Endothelial cell of umbilical vein (primary cell): ENCODE results near the gene FBLN2. TPM values are rescaled to one million over a fixed set of nuclear protein-coding genes. Genes with fewer than 3 reads are reported as not detected.

ENCODE experiments used
- BruUV-seq: library from RNA; stranded (reverse); fragments of 400-500 nt; replicated peaks from 2 replicates; lab custom pipeline; 2021; lab: Mats Ljungman, UMichigan
- CTCF ChIA-PET: fragments of 300-600, 350-600 bp; sonication (Branson Sonifier 250); formaldehyde crosslinking; loops from one replicate; lab custom pipeline; 2021; ENCODE audit warnings: antibody characterized with exemption, inconsistent platforms; lab: Charles Lee
- POLR2A ChIA-PET: fragments of 300-600, 350-600 bp; sonication (Branson Sonifier 250); formaldehyde crosslinking; loops from one replicate; lab custom pipeline; 2021; ENCODE audit warnings: antibody characterized with exemption, inconsistent platforms; lab: Charles Lee
- DNase-seq: peaks from one replicate; pipeline ENCODE4 v3.0.0-alpha.2; 2011; ENCODE audit warnings: low read depth, low spot score
- FAIRE-seq: peaks from 2 replicates; lab custom pipeline; 2011; peaks lifted over from hg19 to GRCh38; lab: Jason Lieb, UNC
- H2AFZ ChIP-seq: 2 replicates; pipeline ENCODE4 v1.6.0; 2012; ENCODE audit warnings: low read depth, low read length, control low read depth, inconsistent platforms
- H3K27ac ChIP-seq: 2 replicates; pipeline ENCODE4 v1.5.1; 2011; ENCODE audit warnings: low read depth, mild to moderate bottlenecking, control low read depth, low read length, moderate library complexity; ENCODE audit not compliant: insufficient read depth
- H3K27me3 ChIP-seq, 2 experiments: 2 replicates each; pipeline versions ENCODE4 v1.6.0 to v1.6.1; 2011; ENCODE audit warnings: low read length in 2 of 2, mixed read lengths in 1 of 2; ENCODE audit not compliant: control insufficient read depth in 2 of 2, insufficient read depth in 2 of 2
- H3K36me3 ChIP-seq, 2 experiments: 2 replicates in 1 of 2; 3 replicates in 1 of 2; pipeline ENCODE4 v1.5.1; 2011; ENCODE audit warnings: low read length in 2 of 2, mild to moderate bottlenecking in 1 of 2, moderate library complexity in 1 of 2; ENCODE audit not compliant: control insufficient read depth in 2 of 2, insufficient read depth in 2 of 2; ENCODE audit errors: extremely low read depth in 1 of 2
- H3K4me1 ChIP-seq: 3 replicates; pipeline ENCODE4 v1.5.1; 2011; ENCODE audit warnings: mild to moderate bottlenecking, low read length; ENCODE audit not compliant: control insufficient read depth, insufficient read depth; ENCODE audit errors: extremely low read depth
- H3K4me2 ChIP-seq: 2 replicates; pipeline ENCODE4 v1.6.1; 2011; ENCODE audit warnings: low read length, control low read depth, mixed read lengths; ENCODE audit not compliant: insufficient read depth
- H3K4me3 ChIP-seq, 3 experiments: fragments of 200-600 bp in 1 of 3; sonication (generic), shearing (Covaris generic) in 1 of 3; replicated peaks in 1 of 3; 2 replicates each; pipeline ENCODE4 v1.5.1; 2011 to 2016; ENCODE audit warnings: control low read depth in 3 of 3, low read length in 3 of 3, mild to moderate bottlenecking in 2 of 3, inconsistent platforms in 1 of 3, low read depth in 1 of 3, moderate library complexity in 1 of 3; ENCODE audit not compliant: insufficient read depth in 1 of 3
- H3K79me2 ChIP-seq: 2 replicates; pipeline ENCODE4 v1.6.0; 2012; ENCODE audit warnings: low read length, inconsistent platforms; ENCODE audit not compliant: control insufficient read depth, insufficient read depth
- H3K9ac ChIP-seq: replicated peaks from 2 replicates; pipeline ENCODE3; 2011; ENCODE audit warnings: low read length, control low read depth; ENCODE audit not compliant: insufficient read depth; ENCODE audit errors: extremely low read depth
- H3K9me1 ChIP-seq: replicated peaks from 3 replicates; pipeline ENCODE4 v1.6.0; 2011; ENCODE audit warnings: mild to moderate bottlenecking, low read length; ENCODE audit not compliant: control insufficient read depth, insufficient read depth; ENCODE audit errors: extremely low read depth
- H3K9me3 ChIP-seq: replicated peaks from 2 replicates; pipeline ENCODE4 v1.5.1; 2012; ENCODE audit warnings: low read length, inconsistent platforms; ENCODE audit not compliant: control insufficient read depth, insufficient read depth
- H4K20me1 ChIP-seq: replicated peaks from 2 replicates; pipeline ENCODE3; 2011; ENCODE audit warnings: mild to moderate bottlenecking, low read length; ENCODE audit not compliant: control insufficient read depth, insufficient read depth; ENCODE audit errors: extremely low read depth
- CTCF ChIP-seq, 2 donors: IDR thresholded peaks; 1 replicate in 1 of 2; 2 replicates in 1 of 2; pipeline ENCODE4 v1.5.1; 2011; ENCODE audit warnings: low read length in 2 of 2, mild to moderate bottlenecking in 2 of 2, moderate library complexity in 2 of 2, control low read depth in 1 of 2, inconsistent platforms in 1 of 2, low read depth in 1 of 2; ENCODE audit not compliant: insufficient read depth in 1 of 2; ENCODE audit errors: extremely low read depth in 1 of 2
- FOS ChIP-seq: IDR thresholded peaks from 2 replicates; pipeline ENCODE4 v1.6.1; 2011; ENCODE audit warnings: mild to moderate bottlenecking, low read length, moderate library complexity, borderline replicate concordance; ENCODE audit not compliant: insufficient read depth
- GATA2 ChIP-seq: IDR thresholded peaks from 2 replicates; pipeline ENCODE4 v1.7.0; 2011; ENCODE audit warnings: low read depth, mild to moderate bottlenecking, moderate library complexity, mixed read lengths, low read length; ENCODE audit not compliant: insufficient read length, insufficient read depth
- MAX ChIP-seq: IDR thresholded peaks from 2 replicates; pipeline ENCODE4 v1.6.1; 2011; ENCODE audit not compliant: insufficient read depth, insufficient read length
- POLR2A ChIP-seq: IDR thresholded peaks from 2 replicates; pipeline ENCODE4 v1.6.1; 2012; ENCODE audit warnings: low read depth, mild to moderate bottlenecking, control low read depth, low read length
- POLR2AphosphoS5 ChIP-seq: IDR thresholded peaks from 2 replicates; pipeline ENCODE4 v1.6.1; 2012; ENCODE audit warnings: low read depth, mild to moderate bottlenecking, control low read depth, low read length, moderate library complexity; ENCODE audit not compliant: insufficient read depth
- dilution Hi-C: fragments of 300-500 bp; cut with MboI; formaldehyde crosslinking; loops from one replicate; pipeline ENCODE4 v1.15.0; 2019; ENCODE audit warnings: low sequenced_read_pairs; ENCODE audit not compliant: extremely low pct_ligation_motif_present
- intact Hi-C: fragments of 100-400 bp; cut with micrococcal nuclease; formaldehyde crosslinking; loops from one replicate; pipeline ENCODE4 v1.10.0; 2022
- polyA plus RNA-seq, 4 experiments: library from polyadenylated mRNA; depleted of rRNA in 3 of 4; stranded (reverse) in 3 of 4; unstranded in 1 of 4; fragments of >200 nt; gene quantifications; 2 replicates each; pipeline versions ENCODE4 v1.2.1 to v1.2.3, GENCODE V29; 2011 to 2012; ENCODE audit warnings: missing spikeins in 1 of 4
- total RNA-seq: library from RNA; stranded (reverse); gene quantifications from 2 replicates; pipeline ENCODE4 v1.2.3, GENCODE V29; 2021

The FBLN2 gene
- total and polyA plus RNA-seq, 2 donors (not counting 3 experiments of a cell fraction or from before 2014, with no cell fraction given) = 1.4 to 1.9 TPM

GRCh38 chr3:13659221-13659969 lies 110.5 kb downstream of the FBLN2 start:
- Histone ChIP-seq H3K4me3 (no peak overlapping the region), H3K9me1 (no peaks in the 10 kb centered on the region), H3K36me3 (no peaks in the 10 kb centered on the region), H3K79me2 (no peaks in the 10 kb centered on the region), H2AFZ (no peak overlapping the region), H3K27ac (no peak overlapping the region), H3K4me1 (no peaks in the 10 kb centered on the region), H3K9ac (no peak overlapping the region), H3K4me2 (no peak overlapping the region), H4K20me1 (no peaks in the 10 kb centered on the region), H3K9me3 (no peaks in the 10 kb centered on the region), H3K27me3 (no peaks in the 10 kb centered on the region)
- DNase-seq (no peak), FAIRE-seq (no peak)
- ChIA-PET CTCF (interaction anchor here (1.0 to 5.7 kb wide), 4 partner anchors 11 to 568 kb away, joined by 3 to 32 read pairs (median 12); no protein-coding TSS in a partner anchor), POLR2A (no interaction called here)
- BruUV-seq = no TSS peak
- intact Hi-C loops = loop anchor here (5.0 to 10.0 kb wide), 2 partner anchors 463 to 805 kb away; partner anchors contain the start of gene CHCHD4
- TF ChIP-seq FOS (no peak), MAX (no peak), POLR2A (no peak), CTCF (IDR thresholded peaks at IDR 0.05; ENCODE audit: extremely low read depth in 1 of 2, insufficient read depth in 1 of 2, low read depth in 1 of 2, low read length in 2 of 2) (no peak), POLR2AphosphoS5 (no peak), GATA2 (no peak)
- dilution Hi-C loops = no loop called here
